HEK293 (cell line): ENCODE data around the gene C19orf47.

Source experiments
- FEZF1 ChIP-seq: fragments of 450-650 bp; formaldehyde crosslinking; IDR thresholded peaks from 2 replicates; pipeline ENCODE4 v1.5.1; 2016; ENCODE audit warnings: missing biosample characterization, missing genetic modification characterization
- GLIS2 ChIP-seq: fragments of 450-650 bp; formaldehyde crosslinking; IDR thresholded peaks from 2 replicates; pipeline ENCODE4 v1.5.1; 2016; ENCODE audit warnings: missing biosample characterization, missing genetic modification characterization
- KLF10 ChIP-seq: fragments of 450-650 bp; IDR thresholded peaks from 2 replicates; pipeline ENCODE4 v1.5.1; 2018; ENCODE audit warnings: missing biosample characterization, mild to moderate bottlenecking, missing genetic modification characterization
- MEIS1 ChIP-seq: sonication (generic); formaldehyde crosslinking; IDR thresholded peaks from 2 replicates; pipeline ENCODE4 v1.8.1; 2022; ENCODE audit warnings: missing genetic modification reagents, mild to moderate bottlenecking, borderline replicate concordance
- OSR2 ChIP-seq: fragments of 450-650 bp; formaldehyde crosslinking; IDR thresholded peaks from 2 replicates; pipeline ENCODE4 v1.5.1; 2016; ENCODE audit warnings: missing biosample characterization, missing genetic modification characterization
- RBAK ChIP-seq: fragments of 450-650 bp; formaldehyde crosslinking; IDR thresholded peaks from 2 replicates; pipeline ENCODE4 v1.5.1; 2016; ENCODE audit warnings: missing biosample characterization, missing genetic modification characterization
- REST ChIP-seq: fragments of 450-650 bp; formaldehyde crosslinking; IDR thresholded peaks from 2 replicates; pipeline ENCODE4 v1.5.1; 2016; ENCODE audit warnings: missing biosample characterization, missing genetic modification characterization
- ZIC2 ChIP-seq: fragments of 450-650 bp; formaldehyde crosslinking; IDR thresholded peaks from 2 replicates; pipeline ENCODE4 v1.5.1; 2016; ENCODE audit warnings: missing biosample characterization, missing genetic modification characterization
- ZNF112 ChIP-seq: fragments of 450-650 bp; formaldehyde crosslinking; IDR thresholded peaks from 2 replicates; pipeline ENCODE4 v1.5.0; 2017; ENCODE audit warnings: missing biosample characterization, missing genetic modification characterization
- ZNF133 ChIP-seq: fragments of 450-650 bp; formaldehyde crosslinking; IDR thresholded peaks from 2 replicates; pipeline ENCODE4 v1.5.1; 2016; ENCODE audit warnings: missing biosample characterization, missing genetic modification characterization
- ZNF138 ChIP-seq: fragments of 450-650 bp; formaldehyde crosslinking; IDR thresholded peaks from 2 replicates; pipeline ENCODE4 v1.5.1; 2016; ENCODE audit warnings: missing biosample characterization, missing genetic modification characterization, borderline replicate concordance
- ZNF140 ChIP-seq: fragments of 450-650 bp; formaldehyde crosslinking; IDR thresholded peaks from 2 replicates; pipeline ENCODE4 v1.5.1; 2016; ENCODE audit warnings: missing biosample characterization, missing genetic modification characterization
- ZNF518A ChIP-seq: fragments of 450-650 bp; formaldehyde crosslinking; conservative IDR thresholded peaks from 2 replicates; pipeline ENCODE4 v1.5.1; 2016; ENCODE audit warnings: low read depth, missing biosample characterization, missing genetic modification characterization
- ZNF670 ChIP-seq: fragments of 450-650 bp; formaldehyde crosslinking; IDR thresholded peaks from 2 replicates; pipeline ENCODE4 v1.5.1; 2016; ENCODE audit warnings: missing biosample characterization, missing genetic modification characterization, low read depth
- ZNF776 ChIP-seq: fragments of 450-650 bp; formaldehyde crosslinking; IDR thresholded peaks from 2 replicates; pipeline ENCODE4 v1.5.0; 2017; ENCODE audit warnings: missing biosample characterization, missing genetic modification characterization, borderline replicate concordance
- ZNF791 ChIP-seq: fragments of 450-650 bp; formaldehyde crosslinking; IDR thresholded peaks from 2 replicates; pipeline ENCODE4 v1.5.1; 2016; ENCODE audit warnings: missing biosample characterization, missing genetic modification characterization
- TF ChIP-seq, protein P1 (sequence below): fragments of 450-650 bp; formaldehyde crosslinking; IDR thresholded peaks from 2 replicates; pipeline ENCODE4 v1.5.1; 2016; ENCODE audit warnings: missing biosample characterization, missing genetic modification characterization
- TF ChIP-seq, protein P2 (sequence below): fragments of 450-650 bp; formaldehyde crosslinking; IDR thresholded peaks from 2 replicates; pipeline ENCODE4 v1.5.1; 2016; ENCODE audit warnings: missing biosample characterization, missing genetic modification characterization, borderline replicate concordance
- TF ChIP-seq, protein P3 (sequence below): fragments of 450-650 bp; IDR thresholded peaks from 2 replicates; pipeline ENCODE4 v1.5.1; 2018; ENCODE audit warnings: missing biosample characterization, missing genetic modification characterization

C19orf47 gene

DNA sequence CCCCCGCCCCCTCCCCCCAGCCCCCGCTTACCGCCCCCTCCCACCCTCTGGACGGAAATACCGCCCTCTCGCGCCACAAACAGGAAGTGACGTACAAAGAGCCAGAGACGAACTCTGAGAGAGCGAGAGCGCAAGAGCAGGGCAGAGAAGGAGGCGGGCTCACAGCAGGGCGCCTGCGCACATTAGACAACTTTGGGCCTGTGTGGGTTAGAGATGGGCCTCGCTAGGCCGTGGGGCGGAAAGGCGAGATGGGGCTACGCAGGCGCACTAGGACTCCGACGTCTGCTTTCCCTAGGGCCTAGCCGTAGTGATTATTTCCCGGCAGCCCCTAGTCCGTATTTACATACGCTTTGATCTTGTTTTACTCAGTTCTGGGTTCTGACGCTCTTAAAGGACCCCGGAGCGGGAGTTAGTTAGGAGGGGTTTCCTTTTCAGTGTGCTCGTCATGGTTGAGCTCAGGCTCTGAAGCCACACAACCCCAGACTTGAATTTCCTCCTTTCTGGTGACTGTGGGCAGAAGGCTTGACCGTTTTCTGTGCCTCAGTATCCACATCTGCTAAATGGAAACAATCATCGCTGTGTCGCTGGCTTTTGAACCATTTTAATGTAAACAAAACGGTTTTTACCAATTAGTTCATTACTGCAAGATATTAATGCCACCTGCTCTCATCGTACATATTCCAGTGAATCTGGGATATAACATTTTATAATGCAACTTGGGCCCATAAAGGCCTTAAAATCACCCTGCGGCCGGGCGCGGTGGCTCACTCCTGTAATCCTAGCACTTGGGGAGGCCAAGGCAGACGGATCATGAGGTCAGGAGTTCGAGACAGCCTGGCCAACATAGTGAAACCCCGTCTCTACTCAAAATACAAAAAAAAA lies 62.6 kb downstream of the C19orf47 start (continued):
- TF ChIP-seq REST (no peak), ZNF518A (tag by site-specific recombination) (peak; percentile 84), FEZF1 (tag by site-specific recombination) (no peak), ZNF140 (tag by site-specific recombination) (no peak), ZNF670 (tag by site-specific recombination) (no peak), ZNF112 (tag by site-specific recombination) (no peak), ZIC2 (peak; percentile 59), ZNF776 (tag by site-specific recombination) (no peak), MEIS1 (no peak), ZNF133 (tag by site-specific recombination) (no peak), ZNF138 (no peak), RBAK (peak; percentile 72), KLF10 (tag by site-specific recombination) (0 out of 2 replicates have a peak, but pooled peaks have one; percentile 12), OSR2 (no peak), GLIS2 (no peak), ZNF791 (tag by site-specific recombination) (no peak; the same call in 1 of the 2 replicates)
- TF ChIP-seq, protein P1, sequence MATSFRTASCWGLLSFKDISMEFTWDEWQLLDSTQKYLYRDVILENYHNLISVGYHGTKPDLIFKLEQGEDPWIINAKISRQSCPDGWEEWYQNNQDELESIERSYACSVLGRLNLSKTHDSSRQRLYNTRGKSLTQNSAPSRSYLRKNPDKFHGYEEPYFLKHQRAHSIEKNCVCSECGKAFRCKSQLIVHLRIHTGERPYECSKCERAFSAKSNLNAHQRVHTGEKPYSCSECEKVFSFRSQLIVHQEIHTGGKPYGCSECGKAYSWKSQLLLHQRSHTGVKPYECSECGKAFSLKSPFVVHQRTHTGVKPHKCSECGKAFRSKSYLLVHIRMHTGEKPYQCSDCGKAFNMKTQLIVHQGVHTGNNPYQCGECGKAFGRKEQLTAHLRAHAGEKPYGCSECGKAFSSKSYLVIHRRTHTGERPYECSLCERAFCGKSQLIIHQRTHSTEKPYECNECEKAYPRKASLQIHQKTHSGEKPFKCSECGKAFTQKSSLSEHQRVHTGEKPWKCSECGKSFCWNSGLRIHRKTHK (tag by site-specific recombination): no peak
- TF ChIP-seq, protein P2, sequence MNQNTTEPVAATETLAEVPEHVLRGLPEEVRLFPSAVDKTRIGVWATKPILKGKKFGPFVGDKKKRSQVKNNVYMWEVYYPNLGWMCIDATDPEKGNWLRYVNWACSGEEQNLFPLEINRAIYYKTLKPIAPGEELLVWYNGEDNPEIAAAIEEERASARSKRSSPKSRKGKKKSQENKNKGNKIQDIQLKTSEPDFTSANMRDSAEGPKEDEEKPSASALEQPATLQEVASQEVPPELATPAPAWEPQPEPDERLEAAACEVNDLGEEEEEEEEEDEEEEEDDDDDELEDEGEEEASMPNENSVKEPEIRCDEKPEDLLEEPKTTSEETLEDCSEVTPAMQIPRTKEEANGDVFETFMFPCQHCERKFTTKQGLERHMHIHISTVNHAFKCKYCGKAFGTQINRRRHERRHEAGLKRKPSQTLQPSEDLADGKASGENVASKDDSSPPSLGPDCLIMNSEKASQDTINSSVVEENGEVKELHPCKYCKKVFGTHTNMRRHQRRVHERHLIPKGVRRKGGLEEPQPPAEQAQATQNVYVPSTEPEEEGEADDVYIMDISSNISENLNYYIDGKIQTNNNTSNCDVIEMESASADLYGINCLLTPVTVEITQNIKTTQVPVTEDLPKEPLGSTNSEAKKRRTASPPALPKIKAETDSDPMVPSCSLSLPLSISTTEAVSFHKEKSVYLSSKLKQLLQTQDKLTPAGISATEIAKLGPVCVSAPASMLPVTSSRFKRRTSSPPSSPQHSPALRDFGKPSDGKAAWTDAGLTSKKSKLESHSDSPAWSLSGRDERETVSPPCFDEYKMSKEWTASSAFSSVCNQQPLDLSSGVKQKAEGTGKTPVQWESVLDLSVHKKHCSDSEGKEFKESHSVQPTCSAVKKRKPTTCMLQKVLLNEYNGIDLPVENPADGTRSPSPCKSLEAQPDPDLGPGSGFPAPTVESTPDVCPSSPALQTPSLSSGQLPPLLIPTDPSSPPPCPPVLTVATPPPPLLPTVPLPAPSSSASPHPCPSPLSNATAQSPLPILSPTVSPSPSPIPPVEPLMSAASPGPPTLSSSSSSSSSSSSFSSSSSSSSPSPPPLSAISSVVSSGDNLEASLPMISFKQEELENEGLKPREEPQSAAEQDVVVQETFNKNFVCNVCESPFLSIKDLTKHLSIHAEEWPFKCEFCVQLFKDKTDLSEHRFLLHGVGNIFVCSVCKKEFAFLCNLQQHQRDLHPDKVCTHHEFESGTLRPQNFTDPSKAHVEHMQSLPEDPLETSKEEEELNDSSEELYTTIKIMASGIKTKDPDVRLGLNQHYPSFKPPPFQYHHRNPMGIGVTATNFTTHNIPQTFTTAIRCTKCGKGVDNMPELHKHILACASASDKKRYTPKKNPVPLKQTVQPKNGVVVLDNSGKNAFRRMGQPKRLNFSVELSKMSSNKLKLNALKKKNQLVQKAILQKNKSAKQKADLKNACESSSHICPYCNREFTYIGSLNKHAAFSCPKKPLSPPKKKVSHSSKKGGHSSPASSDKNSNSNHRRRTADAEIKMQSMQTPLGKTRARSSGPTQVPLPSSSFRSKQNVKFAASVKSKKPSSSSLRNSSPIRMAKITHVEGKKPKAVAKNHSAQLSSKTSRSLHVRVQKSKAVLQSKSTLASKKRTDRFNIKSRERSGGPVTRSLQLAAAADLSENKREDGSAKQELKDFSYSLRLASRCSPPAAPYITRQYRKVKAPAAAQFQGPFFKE (tag by site-specific recombination): no peak
- TF ChIP-seq, protein P3, sequence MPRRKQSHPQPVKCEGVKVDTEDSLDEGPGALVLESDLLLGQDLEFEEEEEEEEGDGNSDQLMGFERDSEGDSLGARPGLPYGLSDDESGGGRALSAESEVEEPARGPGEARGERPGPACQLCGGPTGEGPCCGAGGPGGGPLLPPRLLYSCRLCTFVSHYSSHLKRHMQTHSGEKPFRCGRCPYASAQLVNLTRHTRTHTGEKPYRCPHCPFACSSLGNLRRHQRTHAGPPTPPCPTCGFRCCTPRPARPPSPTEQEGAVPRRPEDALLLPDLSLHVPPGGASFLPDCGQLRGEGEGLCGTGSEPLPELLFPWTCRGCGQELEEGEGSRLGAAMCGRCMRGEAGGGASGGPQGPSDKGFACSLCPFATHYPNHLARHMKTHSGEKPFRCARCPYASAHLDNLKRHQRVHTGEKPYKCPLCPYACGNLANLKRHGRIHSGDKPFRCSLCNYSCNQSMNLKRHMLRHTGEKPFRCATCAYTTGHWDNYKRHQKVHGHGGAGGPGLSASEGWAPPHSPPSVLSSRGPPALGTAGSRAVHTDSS (tag by site-specific recombination): no peak
